B cell (primary cell): ENCODE results near the gene PRRT2. TPM values are rescaled to one million over a fixed set of nuclear protein-coding genes. Genes with fewer than 3 reads are reported as not detected.

Source experiments
- ATAC-seq: fragments of 200-7000 bp; cut with Tn5 transposase; one replicate; pipeline ENCODE4 v1.10.0; 2021; ENCODE audit warnings: low read depth, mild to moderate bottlenecking, moderate number of reproducible peaks, moderate library complexity
- CTCF ChIA-PET: fragments of 350-600 bp; sonication (Branson Sonifier 250); formaldehyde crosslinking; loops from one replicate; lab custom pipeline; 2021; ENCODE audit warnings: antibody characterized with exemption, inconsistent platforms; lab: Charles Lee
- POLR2A ChIA-PET: fragments of 350-600 bp; sonication (Branson Sonifier 250); formaldehyde crosslinking; loops from one replicate; lab custom pipeline; 2021; ENCODE audit warnings: antibody characterized with exemption; lab: Charles Lee
- DNase-seq: peaks from one replicate; pipeline ENCODE4 v3.0.0; 2013
- H2AFZ ChIP-seq: 2 replicates; pipeline ENCODE4 v1.6.1; 2012; ENCODE audit warnings: mild to moderate bottlenecking, low read depth, low read length; ENCODE audit not compliant: insufficient read depth, poor library complexity, severe bottlenecking
- H3K27ac ChIP-seq, 2 donors: 1 replicate in 1 of 2; 2 replicates in 1 of 2; pipeline ENCODE4 v1.5.1; 2012 to 2013; ENCODE audit warnings: low read length in 2 of 2, mild to moderate bottlenecking in 2 of 2, moderate library complexity in 1 of 2
- H3K27me3 ChIP-seq, 4 experiments: fragments of 200-600 bp in 1 of 4; sonication (generic) in 1 of 4; replicated peaks in 1 of 4; 1 replicate in 2 of 4; 2 replicates in 2 of 4; pipeline versions ENCODE4 v1.6.1 to v1.7.0; 2013 to 2016; ENCODE audit warnings: low read length in 3 of 4, mild to moderate bottlenecking in 2 of 4, mixed read lengths in 1 of 4, moderate library complexity in 1 of 4; ENCODE audit not compliant: insufficient read depth in 4 of 4, control insufficient read depth in 3 of 4; ENCODE audit errors: control extremely low read depth in 1 of 4
- H3K36me3 ChIP-seq, 2 experiments: replicated peaks in 1 of 2; 1 replicate in 1 of 2; 2 replicates in 1 of 2; pipeline versions ENCODE4 v1.6.1 to v1.7.1; 2013; ENCODE audit warnings: low read length in 1 of 2; ENCODE audit not compliant: insufficient read depth in 2 of 2, control insufficient read depth in 1 of 2; ENCODE audit errors: control extremely low read depth in 1 of 2, extremely low read depth in 1 of 2
- H3K4me1 ChIP-seq, 2 donors: fragments of 200-600 bp in 1 of 2; sonication (generic) in 1 of 2; 1 replicate in 1 of 2; 2 replicates in 1 of 2; pipeline versions ENCODE4 v1.5.1 to v1.6.1; 2013 to 2017; ENCODE audit warnings: low read length in 2 of 2; ENCODE audit not compliant: control insufficient read depth in 2 of 2, insufficient read depth in 2 of 2
- H3K4me2 ChIP-seq: replicated peaks from 2 replicates; pipeline ENCODE3; 2012; ENCODE audit warnings: mild to moderate bottlenecking, low read depth, low read length; ENCODE audit not compliant: poor library complexity, severe bottlenecking
- H3K4me3 ChIP-seq, 5 experiments: fragments of 200-600 bp in 1 of 5; sonication (generic) in 1 of 5; 1 replicate in 3 of 5; 2 replicates in 2 of 5; pipeline versions ENCODE4 v1.5.1 to v1.7.0; 2011 to 2016; ENCODE audit warnings: low read length in 4 of 5, mild to moderate bottlenecking in 4 of 5, low read depth in 2 of 5, control low read depth in 1 of 5, moderate library complexity in 1 of 5; ENCODE audit not compliant: insufficient read depth in 1 of 5; ENCODE audit errors: control extremely low read depth in 1 of 5, extremely low read depth in 1 of 5
- H3K79me2 ChIP-seq: fragments of 200-600 bp; sonication (generic); one replicate; pipeline ENCODE4 v1.6.0; 2016; ENCODE audit warnings: low read length; ENCODE audit not compliant: control insufficient read depth, insufficient read depth
- H3K9ac ChIP-seq: fragments of 200-600 bp; sonication (generic); 2 replicates; pipeline ENCODE4 v1.6.1; 2017; ENCODE audit warnings: mild to moderate bottlenecking, low read length, moderate library complexity
- H3K9me3 ChIP-seq, 3 donors: one replicate each; pipeline versions ENCODE4 v1.6.1 to v1.7.1; 2013; ENCODE audit warnings: low read length in 2 of 3; ENCODE audit not compliant: control insufficient read depth in 2 of 3, insufficient read depth in 1 of 3; ENCODE audit errors: control extremely low read depth in 1 of 3
- H4K20me1 ChIP-seq: 2 replicates; pipeline ENCODE4 v1.6.0; 2012; ENCODE audit warnings: mild to moderate bottlenecking, low read length; ENCODE audit not compliant: insufficient read depth, control insufficient read depth, poor library complexity, severe bottlenecking
- H3K27ac Mint-ChIP-seq: one replicate; pipeline ENCODE4 v1.8.0; 2021; ENCODE audit warnings: mixed read lengths
- H3K27me3 Mint-ChIP-seq: one replicate; pipeline ENCODE4 v1.8.0; 2021; ENCODE audit warnings: mixed read lengths
- H3K4me1 Mint-ChIP-seq: one replicate; pipeline ENCODE4 v1.8.0; 2021; ENCODE audit warnings: mixed read lengths
- H3K4me3 Mint-ChIP-seq: one replicate; pipeline ENCODE4 v1.8.0; 2021; ENCODE audit warnings: mixed read lengths
- H3K9me3 Mint-ChIP-seq: one replicate; pipeline ENCODE4 v1.8.0; 2022; ENCODE audit warnings: mixed read lengths; ENCODE audit not compliant: insufficient read depth
- EZH2 ChIP-seq: IDR thresholded peaks from 2 replicates; pipeline ENCODE4 v1.6.1; 2012; ENCODE audit warnings: borderline replicate concordance, low read depth, mild to moderate bottlenecking, moderate library complexity, low read length; ENCODE audit not compliant: insufficient read depth, poor library complexity, severe bottlenecking
- WGBS: methylation state at CpG from one replicate; pipeline ENCODE4 v1.1.5; 2013; ENCODE audit warnings: missing lambda C conversion rate; ENCODE audit not compliant: insufficient coverage; 5-methylcytosine and 5-hydroxymethylcytosine counted together
- intact Hi-C: fragments of 100-400 bp; cut with micrococcal nuclease; formaldehyde crosslinking; loops from one replicate; pipeline ENCODE4 v1.10.0; 2022
- polyA plus RNA-seq: library from polyadenylated mRNA; depleted of rRNA; stranded (reverse); fragments of >200 nt; gene quantifications from 2 replicates; pipeline ENCODE4 v1.2.3, GENCODE V29; 2012
- total RNA-seq, 2 donors: library from RNA; stranded (reverse); fragments of 120-200 nt in 1 of 2; gene quantifications; 1 replicate in 1 of 2; 2 replicates in 1 of 2; pipeline versions ENCODE4 v1.2.3 to v1.2.4, GENCODE V29; 2013 to 2022
- TF ChIP-seq, protein P1 (sequence below): fragments of 200-600 bp; IDR thresholded peaks from one replicate; pipeline ENCODE4 v1.8.0; 2022; ENCODE audit warnings: antibody characterized with exemption, mild to moderate bottlenecking

PRRT2 gene
- total and polyA plus RNA-seq, 2 donors (not counting 1 experiment from before 2014, with no cell fraction given) = 0.79 to 3.1 TPM

DNA sequence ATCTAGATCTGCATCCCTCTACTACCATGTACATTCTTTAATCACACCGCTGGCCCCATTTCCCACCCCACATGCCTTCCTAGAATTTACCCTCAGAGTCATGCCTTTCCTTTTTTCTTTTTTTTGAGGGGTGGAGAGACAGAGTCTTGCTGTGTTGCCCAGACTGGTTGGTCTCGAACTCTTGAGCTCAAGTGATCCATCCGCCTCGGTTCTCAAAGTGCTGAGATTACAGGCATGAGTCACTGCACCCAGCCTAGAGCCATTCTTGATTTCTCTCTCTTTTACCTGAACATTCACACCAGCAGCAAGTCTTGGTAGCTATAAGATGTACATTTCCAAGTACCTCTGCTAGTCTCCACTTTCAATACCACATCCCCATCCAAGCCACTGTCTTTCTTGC lies 6.1 kb downstream of the PRRT2 start:
- Histone ChIP-seq H3K4me2 (peak overlapping the region; percentile 25), H3K27me3 (no peaks in the 10 kb centered on the region), H3K79me2 (peaks cover 65% of the 10 kb centered on the region), H3K4me1 (peaks cover 41 to 61% of the 10 kb centered on the region in 2 donors), H3K36me3 (peaks cover 0 to 22% of the 10 kb centered on the region in 2 experiments), H2AFZ (no peak overlapping the region), H3K4me3 (no peak overlapping the region), H4K20me1 (peaks cover 51% of the 10 kb centered on the region), H3K9me3 (no peaks in the 10 kb centered on the region), H3K9ac (no peak overlapping the region), H3K27ac (no peak overlapping the region)
- POLR2A ChIA-PET = interaction anchor here (0.6 to 1.8 kb wide), 3 partner anchors 8 to 115 kb away, joined by 4 to 7 read pairs (median 5); no protein-coding TSS in a partner anchor
- no peak for ATAC-seq
- peak; percentile 5 for DNase-seq
- intact Hi-C loops = loop anchor here (5.0 to 10.0 kb wide), 2 partner anchors 154 to 223 kb away; partner anchors contain the start of gene TAOK2
- H3K4me1 Mint-ChIP-seq = peaks cover 68% of the 10 kb centered on the region
- no peaks in the 10 kb centered on the region for H3K27me3 Mint-ChIP-seq
- peak overlapping the region; percentile 83 for H3K4me3 Mint-ChIP-seq
- 96% methylated on average over 3 of the region's 4 CpGs for WGBS
- CTCF ChIA-PET = interaction anchor here (1.5 to 5.7 kb wide), 5 partner anchors 11 to 127 kb away, joined by 3 to 66 read pairs (median 29); partner anchors contain the start of genes KIF22 and MAZ
- TF ChIP-seq, protein P1, sequence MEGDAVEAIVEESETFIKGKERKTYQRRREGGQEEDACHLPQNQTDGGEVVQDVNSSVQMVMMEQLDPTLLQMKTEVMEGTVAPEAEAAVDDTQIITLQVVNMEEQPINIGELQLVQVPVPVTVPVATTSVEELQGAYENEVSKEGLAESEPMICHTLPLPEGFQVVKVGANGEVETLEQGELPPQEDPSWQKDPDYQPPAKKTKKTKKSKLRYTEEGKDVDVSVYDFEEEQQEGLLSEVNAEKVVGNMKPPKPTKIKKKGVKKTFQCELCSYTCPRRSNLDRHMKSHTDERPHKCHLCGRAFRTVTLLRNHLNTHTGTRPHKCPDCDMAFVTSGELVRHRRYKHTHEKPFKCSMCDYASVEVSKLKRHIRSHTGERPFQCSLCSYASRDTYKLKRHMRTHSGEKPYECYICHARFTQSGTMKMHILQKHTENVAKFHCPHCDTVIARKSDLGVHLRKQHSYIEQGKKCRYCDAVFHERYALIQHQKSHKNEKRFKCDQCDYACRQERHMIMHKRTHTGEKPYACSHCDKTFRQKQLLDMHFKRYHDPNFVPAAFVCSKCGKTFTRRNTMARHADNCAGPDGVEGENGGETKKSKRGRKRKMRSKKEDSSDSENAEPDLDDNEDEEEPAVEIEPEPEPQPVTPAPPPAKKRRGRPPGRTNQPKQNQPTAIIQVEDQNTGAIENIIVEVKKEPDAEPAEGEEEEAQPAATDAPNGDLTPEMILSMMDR = no peak
- TF ChIP-seq EZH2 = no peak
- no peaks in the 10 kb centered on the region for H3K9me3 Mint-ChIP-seq
- peak overlapping the region; percentile 75 for H3K27ac Mint-ChIP-seq

DNA sequence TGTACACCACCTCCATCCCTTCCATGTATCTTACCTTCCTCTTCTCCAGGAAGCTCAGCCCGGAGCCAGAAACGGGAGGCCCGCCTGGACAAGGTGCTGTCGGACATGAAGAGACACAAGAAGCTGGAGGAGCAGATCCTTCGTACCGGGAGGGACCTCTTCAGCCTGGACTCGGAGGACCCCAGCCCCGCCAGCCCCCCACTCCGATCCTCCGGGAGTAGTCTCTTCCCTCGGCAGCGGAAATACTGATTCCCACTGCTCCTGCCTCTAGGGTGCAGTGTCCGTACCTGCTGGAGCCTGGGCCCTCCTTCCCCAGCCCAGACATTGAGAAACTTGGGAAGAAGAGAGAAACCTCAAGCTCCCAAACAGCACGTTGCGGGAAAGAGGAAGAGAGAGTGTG lies 7.5 kb downstream of the PRRT2 start:
- ChIA-PET CTCF (interaction anchor here (0.6 to 5.7 kb wide), 8 partner anchors 8 to 150 kb away, joined by 3 to 66 read pairs (median 6); partner anchors contain the start of genes KIF22 and MAZ), POLR2A (interaction anchor here (0.7 to 1.8 kb wide), 3 partner anchors 11 to 21 kb away, joined by 3 to 7 read pairs (median 3); no protein-coding TSS in a partner anchor)
- Mint-ChIP-seq H3K4me3 (peak overlapping the region; percentile 96), H3K4me1 (peaks cover 69% of the 10 kb centered on the region), H3K9me3 (no peaks in the 10 kb centered on the region), H3K27me3 (no peaks in the 10 kb centered on the region), H3K27ac (peak overlapping the region; percentile 95)
- Histone ChIP-seq H3K27ac (peak overlapping the region in 1 of 2 donors; percentile 95), H3K36me3 (peaks cover 0 to 22% of the 10 kb centered on the region in 2 experiments), H3K4me2 (peak overlapping the region; percentile 73), H3K79me2 (peaks cover 80% of the 10 kb centered on the region), H3K4me1 (peaks cover 41 to 61% of the 10 kb centered on the region in 2 donors), H3K9ac (no peak overlapping the region), H3K9me3 (no peaks in the 10 kb centered on the region), H4K20me1 (peaks cover 65% of the 10 kb centered on the region), H3K4me3 (no peak overlapping the region), H2AFZ (no peak overlapping the region), H3K27me3 (no peaks in the 10 kb centered on the region)
- ATAC-seq (no peak), DNase-seq (no peak)
- intact Hi-C loops = loop anchor here (5.0 to 10.0 kb wide), 2 partner anchors 153 to 225 kb away; partner anchors contain the start of gene TAOK2
- 95% methylated on average over 13 of the region's 15 CpGs for WGBS
- TF ChIP-seq, protein P1 = no peak
- TF ChIP-seq EZH2 = no peak
